Peyer's patch (tissue), 4 donors: ENCODE measurements around the gene MUC3A.

Experiments
- POLR2A ChIP-seq, 2 donors: fragments of 450-650 bp; IDR thresholded peaks; one replicate each; pipeline ENCODE4 v1.5.1; 2017; ENCODE audit warnings: antibody characterized with exemption in 2 of 2, mild to moderate bottlenecking in 2 of 2, moderate library complexity in 2 of 2
- TF ChIP-seq, protein P1 (sequence below), 6 experiments: fragments of 450-650 bp in 4 of 6; fragments of 200-600 bp in 2 of 6; sonication (generic) in 1 of 6; IDR thresholded peaks; one replicate each; pipeline ENCODE4 v1.5.1; 2017 to 2019; ENCODE audit warnings: antibody characterized with exemption in 6 of 6, mild to moderate bottlenecking in 3 of 6, moderate library complexity in 1 of 6

DNA sequence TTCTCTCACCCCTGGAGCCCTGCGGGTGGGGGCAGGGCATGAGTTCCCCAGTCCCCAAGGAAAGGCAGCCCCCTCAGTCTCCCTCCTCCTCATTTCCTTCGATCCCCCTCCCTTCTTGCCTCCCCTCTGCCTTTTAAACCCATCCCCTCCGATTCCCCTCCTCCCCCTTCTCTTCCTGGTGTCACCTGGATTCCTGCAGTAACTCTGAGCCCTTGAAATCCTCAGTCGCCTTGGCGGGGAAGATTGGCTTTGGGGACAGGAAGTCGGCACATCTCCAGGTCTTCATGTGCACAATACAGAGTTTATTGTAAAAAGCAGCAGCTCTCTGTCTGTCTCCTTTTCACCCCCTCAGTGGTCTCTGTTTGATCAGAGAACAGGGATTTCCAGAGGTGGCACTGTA is 18.7 kb downstream of the MUC3A start:
- no peak for TF ChIP-seq POLR2A (IDR thresholded peaks at IDR 0.05)
- TF ChIP-seq, protein P1, sequence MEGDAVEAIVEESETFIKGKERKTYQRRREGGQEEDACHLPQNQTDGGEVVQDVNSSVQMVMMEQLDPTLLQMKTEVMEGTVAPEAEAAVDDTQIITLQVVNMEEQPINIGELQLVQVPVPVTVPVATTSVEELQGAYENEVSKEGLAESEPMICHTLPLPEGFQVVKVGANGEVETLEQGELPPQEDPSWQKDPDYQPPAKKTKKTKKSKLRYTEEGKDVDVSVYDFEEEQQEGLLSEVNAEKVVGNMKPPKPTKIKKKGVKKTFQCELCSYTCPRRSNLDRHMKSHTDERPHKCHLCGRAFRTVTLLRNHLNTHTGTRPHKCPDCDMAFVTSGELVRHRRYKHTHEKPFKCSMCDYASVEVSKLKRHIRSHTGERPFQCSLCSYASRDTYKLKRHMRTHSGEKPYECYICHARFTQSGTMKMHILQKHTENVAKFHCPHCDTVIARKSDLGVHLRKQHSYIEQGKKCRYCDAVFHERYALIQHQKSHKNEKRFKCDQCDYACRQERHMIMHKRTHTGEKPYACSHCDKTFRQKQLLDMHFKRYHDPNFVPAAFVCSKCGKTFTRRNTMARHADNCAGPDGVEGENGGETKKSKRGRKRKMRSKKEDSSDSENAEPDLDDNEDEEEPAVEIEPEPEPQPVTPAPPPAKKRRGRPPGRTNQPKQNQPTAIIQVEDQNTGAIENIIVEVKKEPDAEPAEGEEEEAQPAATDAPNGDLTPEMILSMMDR (IDR thresholded peaks at IDR 0.05) = no peak
